ENCODE results near the gene PTPRN2.

PTPRN2 gene

DNA sequence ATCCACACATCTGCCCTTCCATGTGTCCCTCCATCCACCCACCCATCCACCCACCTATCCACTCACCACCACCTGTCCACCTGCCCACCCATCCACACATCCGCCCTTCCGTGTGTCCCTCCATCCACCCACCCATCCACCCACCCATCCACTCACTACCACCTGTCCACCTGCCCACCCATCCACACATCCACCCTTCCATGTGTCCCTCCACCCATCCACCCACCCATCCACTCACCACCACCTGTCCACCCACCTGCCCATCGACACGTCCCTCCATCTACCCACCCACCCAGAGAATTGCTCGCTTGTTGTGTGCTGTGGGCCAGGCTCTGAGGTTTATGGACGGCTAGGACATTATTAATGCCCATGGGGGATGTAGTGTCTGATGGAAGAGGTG, 750.6 kb downstream of the PTPRN2 start:
- no peak for DNase-seq (ENCODE audit: low read depth in 2 of 2)

DNA sequence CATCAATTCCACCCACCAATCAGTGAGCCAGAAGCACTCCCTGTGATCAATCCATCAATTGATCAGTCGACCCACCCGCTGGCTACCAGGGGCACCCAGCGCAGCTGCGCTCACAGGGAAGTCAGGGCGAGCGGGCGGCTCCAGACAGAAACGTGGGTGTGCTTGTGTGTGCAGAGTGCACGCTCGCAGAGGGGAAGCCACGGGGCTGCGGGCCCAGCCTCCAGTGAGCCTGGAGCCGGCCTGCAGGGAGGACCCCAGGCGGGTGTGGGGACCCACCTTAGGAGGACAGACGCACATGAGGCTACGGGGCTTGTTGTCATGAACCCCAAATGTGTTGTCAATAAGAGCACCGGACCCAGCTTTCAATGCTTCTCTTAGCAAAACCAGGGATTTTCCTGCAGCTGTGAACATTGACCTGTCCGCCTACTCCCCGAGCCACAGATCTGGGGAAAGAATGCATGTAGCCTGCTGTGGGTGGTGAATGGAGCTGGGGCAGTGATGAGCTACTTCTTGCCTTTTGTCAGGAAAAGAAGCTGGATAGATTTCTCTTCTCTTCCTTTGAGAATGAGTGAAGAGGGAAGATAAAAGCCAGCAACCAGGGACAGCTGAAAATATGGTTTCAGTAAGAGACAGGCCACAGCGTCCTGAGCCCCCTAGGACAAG, 753.0 kb downstream of the PTPRN2 start:
- DNase-seq (ENCODE audit: low read depth in 2 of 2) = no peak

DNA sequence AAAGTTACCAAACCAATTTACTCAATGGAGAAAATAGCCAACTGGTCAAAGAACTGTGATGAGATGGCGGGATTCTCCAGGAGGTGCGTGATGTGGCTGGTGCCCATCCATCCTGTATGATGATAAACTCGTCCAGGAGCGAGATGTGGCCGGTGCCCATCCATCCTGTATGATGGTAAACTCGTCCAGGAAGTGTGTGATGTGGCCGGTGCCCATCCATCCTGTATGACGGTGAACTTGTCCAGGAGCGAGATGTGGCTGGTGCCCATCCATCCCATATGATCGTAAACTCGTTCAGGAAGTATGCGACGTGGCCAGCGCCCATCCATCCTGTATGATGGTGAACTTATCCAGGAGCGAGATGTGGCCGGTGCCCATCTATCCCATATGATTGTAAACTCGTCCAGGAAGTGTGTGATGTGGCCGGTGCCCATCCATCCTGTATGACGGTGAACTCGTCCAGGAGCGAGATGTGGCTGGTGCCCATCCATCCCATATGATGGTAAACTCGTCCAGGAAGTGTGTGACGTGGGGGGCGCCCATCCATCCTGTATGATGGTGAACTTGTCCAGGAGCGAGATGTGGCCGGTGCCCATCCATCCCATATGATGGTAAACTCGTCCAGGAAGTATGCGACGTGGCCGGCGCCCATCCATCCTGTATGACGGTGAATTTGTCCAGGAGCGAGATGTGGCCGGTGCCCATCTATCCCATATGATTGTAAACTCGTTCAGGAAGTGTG, 754.6 kb downstream of the PTPRN2 start:
- DNase-seq (ENCODE audit: low read depth in 2 of 2) = no peak

DNA sequence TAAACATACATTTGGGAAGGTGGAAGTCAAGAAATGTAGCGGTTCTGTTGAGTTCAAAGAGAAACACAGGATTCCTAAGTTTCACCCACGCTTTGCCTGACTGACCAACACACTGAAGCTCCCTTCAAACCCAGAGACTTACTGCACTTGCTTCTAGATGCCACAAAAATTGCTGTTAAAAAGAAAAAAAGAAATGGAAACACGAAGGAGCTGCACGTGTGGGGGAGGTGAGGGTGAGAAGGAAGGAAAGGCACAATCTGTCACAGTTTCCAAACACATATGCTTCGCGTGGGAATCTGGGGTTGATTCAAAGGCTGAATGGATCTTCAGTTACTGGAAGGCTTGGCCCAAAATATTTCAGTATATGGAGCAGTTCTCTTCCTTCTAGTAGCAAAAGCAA, 755.2 kb downstream of the PTPRN2 start:
- DNase-seq (ENCODE audit: low read depth in 2 of 2) = no peak

DNA sequence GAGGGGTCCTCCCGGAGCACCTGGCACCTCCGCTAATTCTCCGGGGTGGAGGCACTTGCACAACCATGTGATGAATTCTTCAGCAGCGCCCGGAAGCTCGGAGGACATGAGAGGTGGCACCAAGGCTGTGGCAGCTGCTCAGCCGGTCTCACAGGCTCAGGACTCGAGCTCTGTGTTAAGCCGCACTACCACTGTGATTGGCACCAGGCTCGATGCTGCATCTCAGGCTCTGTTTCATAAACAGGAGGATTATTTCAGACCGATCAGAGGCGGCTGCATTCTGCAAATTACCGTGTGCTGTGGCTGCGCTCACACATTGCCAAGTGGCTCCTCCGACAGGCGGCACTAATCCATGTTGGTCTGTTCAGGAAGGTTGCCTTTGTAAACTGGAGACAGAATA, 755.6 kb downstream of the PTPRN2 start:
- no peak for DNase-seq (ENCODE audit: low read depth in 2 of 2)

DNA sequence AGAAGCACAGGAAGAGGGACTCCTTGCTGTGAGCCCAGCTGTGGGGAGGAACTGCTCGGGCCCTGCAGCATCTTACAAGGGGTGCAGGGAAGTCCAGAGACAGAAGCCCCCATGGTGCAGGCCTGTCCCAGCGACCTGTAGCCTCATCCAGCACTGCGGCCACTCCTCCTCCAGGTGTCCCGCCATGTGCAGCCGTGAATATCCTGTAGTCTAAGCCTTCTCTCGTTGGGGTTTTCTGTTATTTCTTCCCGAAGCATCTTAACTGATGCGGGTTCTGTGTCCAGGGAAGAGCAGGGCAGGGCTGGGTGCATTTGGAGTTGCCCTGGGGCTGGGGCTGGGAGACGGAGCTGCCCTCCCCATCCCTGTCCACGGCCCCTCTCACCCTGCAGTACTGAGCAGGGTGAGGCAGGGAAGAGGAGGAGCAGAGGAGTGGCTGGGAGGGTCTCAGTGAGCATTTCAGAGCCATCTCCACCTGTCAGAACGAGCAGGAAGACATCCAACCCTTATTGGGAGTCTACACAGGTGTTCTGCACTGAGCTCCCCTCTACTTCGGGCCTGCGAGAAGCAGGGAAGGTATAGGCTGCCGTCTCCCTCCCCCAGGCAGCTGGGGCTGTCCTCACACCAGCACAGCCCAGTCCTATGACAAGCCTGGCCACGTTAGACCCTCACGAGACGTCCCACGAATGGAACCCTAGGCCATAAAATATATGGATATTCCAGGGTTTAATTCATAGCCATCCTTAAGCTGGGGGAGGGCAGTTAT, 756.3 kb downstream of the PTPRN2 start:
- DNase-seq (ENCODE audit: low read depth in 2 of 2) = no peak

DNA sequence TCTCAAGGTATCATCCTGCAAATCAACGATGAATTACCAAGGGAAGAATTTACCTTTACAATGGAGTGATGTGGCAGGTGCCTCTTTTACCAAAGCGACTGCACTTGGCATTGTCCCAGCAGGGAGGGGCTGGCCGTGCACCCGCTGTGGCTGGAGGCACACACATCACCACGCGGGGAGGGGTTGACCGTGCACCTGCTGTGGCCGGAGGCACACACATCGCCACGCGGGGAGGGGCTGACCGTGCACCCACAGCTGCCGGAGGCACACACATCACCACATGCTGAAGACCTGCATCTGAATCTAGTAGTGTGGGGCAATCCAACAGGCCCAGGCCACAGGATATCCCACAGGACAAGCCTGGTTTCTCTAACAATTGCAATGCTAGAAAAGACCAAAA, 757.3 kb downstream of the PTPRN2 start:
- no peak for DNase-seq (ENCODE audit: low read depth in 2 of 2)

DNA sequence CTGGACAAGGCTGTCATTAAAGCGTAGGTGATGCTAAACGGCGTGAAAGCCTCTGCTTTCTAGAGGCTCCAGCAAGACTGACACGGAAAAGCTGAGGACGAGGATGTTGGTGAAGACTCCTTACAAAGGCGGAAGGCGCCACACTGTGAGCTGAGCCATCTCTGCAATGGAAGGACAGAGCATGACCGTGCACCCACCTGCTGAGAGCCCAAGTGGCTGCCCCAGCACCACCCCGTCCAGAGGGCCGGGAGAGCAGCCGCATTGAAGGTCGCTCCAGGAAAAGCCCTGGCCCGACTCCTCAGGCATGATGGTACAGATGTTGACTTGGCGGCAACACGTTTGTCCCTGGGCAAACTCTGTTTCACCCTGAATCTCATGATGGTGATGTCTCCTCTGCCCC, 758.1 kb downstream of the PTPRN2 start:
- DNase-seq (ENCODE audit: low read depth in 2 of 2) = no peak

DNA sequence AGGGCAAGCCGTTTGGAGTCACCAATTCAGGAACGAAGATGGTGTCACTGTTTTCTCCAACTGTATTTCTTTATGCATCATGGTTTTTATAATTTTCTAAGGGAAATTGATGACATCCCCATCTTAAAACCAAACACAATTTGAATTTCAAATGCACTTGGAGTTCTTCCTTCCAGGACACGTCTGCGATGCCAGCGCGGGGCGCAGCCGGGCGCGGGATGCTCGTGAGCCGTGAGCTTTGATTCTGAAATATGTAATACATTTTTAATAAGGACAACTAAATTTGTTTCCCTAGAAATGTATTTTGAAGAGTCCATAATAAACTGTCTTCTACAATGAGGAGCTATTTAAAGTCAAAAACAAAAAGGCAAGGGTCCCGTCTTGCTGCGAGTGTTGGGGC, 758.7 kb downstream of the PTPRN2 start:
- no peak for DNase-seq (ENCODE audit: low read depth in 2 of 2)

DNA sequence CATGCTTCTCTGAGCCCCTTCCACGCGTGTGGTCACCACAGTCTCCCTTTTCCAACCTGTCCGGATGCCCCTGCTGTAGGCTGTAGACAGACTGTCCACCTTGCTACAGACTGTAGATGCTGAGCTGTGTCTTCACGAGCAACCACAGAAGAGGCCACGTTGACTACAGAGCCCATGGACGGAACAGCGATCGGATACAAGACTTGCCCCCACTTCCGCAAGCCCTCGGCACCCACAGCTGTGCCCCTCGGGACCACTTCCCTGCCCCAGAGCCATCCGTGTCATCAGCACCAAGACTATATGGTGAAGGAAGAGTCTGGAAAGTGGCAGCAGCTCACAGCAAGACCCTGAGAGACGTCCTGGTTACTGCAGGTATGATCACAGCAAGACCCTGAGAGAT, 759.4 kb downstream of the PTPRN2 start:
- DNase-seq (ENCODE audit: low read depth in 2 of 2) = no peak

DNA sequence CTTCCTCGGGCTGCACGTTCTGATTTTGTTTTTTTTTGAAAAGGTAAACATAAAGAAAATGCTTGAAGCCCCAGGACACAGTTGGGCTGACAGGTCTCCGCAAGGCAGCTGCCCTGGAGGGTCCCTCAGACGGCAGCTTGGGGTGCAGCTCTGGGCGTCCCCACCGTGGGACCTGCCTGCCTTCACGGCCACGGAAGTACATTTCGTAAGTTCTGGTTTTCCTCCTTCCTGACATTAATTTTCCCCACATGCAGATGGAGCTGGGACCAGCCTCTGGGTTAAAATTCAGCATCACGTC, 759.8 kb downstream of the PTPRN2 start:
- DNase-seq (ENCODE audit: low read depth in 2 of 2) = no peak

DNA sequence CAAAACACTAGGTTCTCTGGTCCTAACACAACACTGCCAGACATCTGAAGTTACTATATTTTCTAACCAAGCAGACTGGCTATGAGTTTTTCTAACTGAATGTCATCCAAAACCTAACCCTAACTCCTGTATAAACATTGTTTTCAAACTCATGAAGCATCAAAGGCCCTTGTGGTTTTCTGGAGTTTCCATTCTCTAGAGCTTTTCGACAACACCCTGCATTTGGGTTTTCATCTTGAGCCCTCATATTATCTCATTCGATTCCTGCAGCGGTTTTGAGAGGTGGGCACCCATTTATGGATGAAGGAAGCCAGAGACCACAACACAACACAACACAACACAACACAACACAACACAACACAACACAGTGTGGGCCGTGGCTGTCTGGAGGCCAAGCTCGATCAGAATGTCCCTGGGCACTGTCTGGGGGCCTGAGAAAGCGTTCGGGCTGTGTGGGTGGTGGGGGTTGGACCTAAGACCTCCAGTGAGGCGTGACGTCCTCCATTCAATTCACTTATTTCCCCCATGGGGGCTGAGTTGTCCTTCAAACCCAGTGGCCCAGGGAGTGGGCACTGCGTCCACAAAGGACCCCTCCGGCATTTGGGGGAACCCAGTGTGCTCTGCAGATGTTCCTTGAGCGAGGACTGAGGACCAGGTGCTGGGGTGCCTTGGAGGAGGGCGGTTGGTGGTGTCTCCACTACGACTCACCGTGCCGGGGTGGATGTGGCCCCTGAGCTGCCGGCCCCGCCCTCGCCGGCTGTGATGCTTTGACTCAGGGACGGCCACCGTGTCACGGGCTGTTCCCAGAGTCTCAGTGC, 760.4 kb downstream of the PTPRN2 start:
- DNase-seq (ENCODE audit: low read depth in 2 of 2) = peak; percentile 11 to 33

DNA sequence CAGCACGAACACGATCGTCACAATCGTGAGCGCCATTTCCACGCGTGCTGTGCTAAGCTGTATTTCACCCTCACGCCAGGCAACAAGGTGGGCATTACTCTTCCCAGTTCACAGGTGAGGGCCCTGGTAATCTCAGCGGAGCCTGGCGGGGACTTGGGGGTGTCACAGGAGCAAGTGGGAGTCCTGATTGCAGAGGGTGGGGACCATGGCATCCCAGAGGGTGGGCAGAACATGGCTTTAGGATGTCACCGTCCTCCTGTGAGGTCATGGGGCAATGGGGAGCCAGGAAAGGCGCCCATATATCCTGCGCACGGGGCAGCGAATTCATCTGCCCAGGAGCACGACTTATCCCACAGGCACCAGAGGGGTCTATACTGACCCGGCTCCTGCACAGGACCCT, 761.1 kb downstream of the PTPRN2 start:
- DNase-seq (ENCODE audit: low read depth in 2 of 2) = no peak

DNA sequence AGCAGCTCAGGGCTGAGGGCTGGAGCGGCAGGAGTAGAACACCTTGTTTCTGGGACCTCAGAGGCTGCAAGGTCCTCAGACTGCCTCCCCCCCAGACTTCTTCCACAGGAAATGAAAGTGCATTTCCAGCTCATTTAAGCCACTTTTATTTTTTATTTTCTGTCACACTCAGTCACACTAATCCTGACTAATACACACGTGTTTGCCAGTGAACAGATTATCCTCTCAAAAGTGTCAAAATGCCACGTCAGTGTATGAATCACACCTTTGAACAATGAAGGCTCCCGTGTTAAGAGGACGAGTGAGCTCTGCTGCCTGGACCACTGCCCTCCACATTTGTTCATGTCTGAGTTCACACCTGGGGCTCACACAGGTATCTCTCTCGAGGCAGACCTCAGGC, 762.3 kb downstream of the PTPRN2 start:
- no peak for DNase-seq (ENCODE audit: low read depth in 2 of 2)

DNA sequence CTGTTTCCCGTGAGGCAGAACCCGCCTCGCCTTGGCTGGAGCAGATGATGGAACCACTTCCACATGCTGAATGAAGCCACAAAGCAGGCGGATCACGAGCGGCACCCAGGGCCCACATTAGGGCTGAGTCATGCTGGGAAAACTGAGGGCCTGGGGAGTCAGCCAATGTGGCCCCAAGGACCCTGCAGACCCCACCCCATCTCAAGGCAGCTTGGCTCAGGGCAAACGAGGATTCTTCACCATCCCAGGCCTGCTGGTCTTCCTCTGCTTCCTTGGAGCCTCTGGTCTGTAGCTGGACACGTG, 762.9 kb downstream of the PTPRN2 start:
- no peak for DNase-seq (ENCODE audit: low read depth in 2 of 2)

DNA sequence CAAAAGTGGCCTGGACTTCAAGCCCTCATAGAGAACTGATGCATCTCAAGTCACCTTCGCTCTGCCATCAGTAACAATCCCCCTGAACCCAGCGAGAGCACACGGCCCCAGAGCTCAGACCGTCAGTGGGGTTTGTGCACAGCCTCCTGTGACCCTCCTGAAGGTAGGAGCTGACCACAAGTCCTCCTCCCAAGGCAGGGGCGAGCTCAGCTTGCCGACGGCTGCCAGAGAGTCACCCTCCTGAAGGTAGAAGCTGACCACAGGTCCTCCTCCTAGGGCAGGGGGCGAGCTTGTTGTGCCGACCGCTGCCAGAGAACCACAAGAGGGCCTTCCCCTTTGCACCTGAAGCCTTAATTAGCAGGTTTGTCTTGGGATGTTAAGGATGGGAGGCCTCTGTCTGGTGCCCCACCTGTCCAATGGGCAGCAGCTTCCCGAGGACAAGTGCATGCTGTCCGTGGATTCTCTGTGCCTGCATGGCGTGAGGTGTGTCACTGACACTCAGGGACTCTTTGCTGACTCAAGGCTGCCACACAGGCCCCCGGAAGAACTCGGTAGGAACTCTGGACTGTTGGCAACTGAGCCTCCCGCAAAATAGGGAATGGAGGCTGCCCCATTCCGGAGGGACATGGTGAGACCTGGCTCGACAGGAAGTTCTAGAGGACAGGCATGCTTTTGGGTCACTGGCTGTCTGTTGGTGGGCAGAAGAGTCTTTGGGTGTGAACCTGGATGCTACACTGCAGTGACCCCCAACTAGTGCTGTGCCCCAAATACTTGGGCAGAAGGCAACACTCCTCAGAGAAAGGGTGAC, 763.4 kb downstream of the PTPRN2 start:
- no peak for DNase-seq (ENCODE audit: low read depth in 2 of 2)

DNA sequence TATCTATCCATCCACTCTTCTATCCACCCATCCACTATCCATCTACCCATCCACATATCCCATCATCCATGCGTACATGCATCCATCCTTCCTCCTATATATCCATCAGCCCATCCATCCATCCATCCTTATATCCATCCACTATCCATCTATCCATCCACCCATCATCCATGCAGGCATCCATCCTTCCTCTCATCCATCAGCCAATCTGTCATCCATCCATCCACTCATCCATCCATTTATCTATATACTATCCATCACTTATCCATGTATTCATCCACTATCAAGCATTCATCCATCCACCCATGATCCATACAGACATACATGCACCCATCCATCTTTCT, 765.0 kb downstream of the PTPRN2 start:
- no peak for DNase-seq (ENCODE audit: low read depth in 2 of 2)

DNA sequence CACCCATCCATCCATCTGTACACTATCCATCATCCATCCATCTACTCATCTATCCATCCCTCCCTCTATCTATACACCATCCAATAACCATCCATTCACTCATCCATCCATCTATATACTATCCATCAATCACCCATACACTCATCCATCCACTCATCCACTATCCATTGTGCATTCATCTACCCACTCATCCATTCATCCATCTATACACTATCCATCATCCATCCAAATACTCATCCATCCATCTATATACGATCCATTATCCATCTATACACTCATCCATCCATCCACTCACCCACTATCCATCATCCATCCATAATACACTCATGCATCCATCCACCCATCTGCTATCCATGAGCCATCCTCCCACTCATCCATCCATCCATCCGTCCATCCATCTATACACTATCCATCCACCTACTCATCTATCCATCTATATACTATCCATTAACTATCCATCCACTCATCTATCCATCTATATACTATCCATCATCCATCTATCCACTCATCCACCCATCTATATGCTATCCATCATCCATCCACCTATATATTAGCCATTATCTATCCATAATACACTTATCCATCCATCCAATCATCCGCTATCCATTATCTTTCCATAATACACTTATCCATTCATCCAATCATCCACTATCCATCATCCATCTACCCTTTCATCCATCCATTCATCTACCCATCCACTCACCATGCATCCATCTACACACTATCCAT, 765.5 kb downstream of the PTPRN2 start:
- no peak for DNase-seq (ENCODE audit: low read depth in 2 of 2)

DNA sequence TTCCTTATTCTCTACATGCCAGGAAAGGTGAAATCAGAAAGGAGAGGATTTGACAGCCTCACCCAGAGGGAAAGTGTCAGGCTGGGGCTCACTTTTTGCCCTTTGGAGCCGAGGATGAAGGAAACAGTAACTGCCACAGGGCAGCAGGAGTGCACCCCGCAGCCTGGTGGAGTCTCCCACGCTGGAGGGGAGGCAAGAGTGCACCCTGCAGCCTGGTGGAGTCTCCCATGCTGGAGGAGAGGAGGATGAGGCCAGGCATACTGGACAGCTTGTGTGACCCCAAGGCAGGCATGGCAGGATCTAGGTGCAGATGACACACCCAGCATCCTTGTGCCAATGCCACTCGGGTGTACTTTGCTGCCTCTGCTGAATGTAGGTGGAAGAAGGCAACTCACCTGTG, 766.8 kb downstream of the PTPRN2 start:
- no peak for DNase-seq (ENCODE audit: low read depth in 2 of 2)

DNA sequence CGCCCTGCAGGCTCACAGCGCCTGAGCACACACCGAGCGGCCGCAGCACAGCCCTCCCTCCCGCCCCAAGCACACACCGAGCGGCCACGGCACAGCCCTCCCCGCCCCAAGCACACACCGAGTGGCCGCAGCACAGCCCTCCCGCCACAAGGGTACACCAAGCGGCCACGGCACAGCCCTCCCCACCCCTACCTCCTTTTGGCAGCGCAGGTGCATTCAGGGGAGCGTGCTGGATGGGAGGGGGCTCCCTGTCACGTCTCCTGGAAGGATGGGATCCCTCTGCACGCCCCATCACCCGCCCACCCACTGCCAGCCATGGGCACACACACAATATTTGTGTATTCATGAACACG, 768.2 kb downstream of the PTPRN2 start:
- DNase-seq (ENCODE audit: low read depth in 2 of 2) = no peak
